ENCODE measurements around the gene EEF2K. TPM values are rescaled to one million over a fixed set of nuclear protein-coding genes. Genes with fewer than 3 reads are reported as not detected.

The EEF2K gene
- total and polyA plus RNA-seq, 2 of the 13 experiments (the other 11 are each of a cell fraction or from before 2014, with no cell fraction given), result 22.0 to 23.8 TPM

- no peak; the same call in 1 of the 2 replicates for TF ChIP-seq SMAD1 (CRISPR knock-in tag; IDR thresholded peaks at IDR 0.05; ENCODE audit: borderline replicate concordance, low read depth)
- peak; percentile 78 for TF ChIP-seq ZSCAN12 (CRISPR knock-in tag; IDR thresholded peaks at IDR 0.05)
- no peak for TF ChIP-seq ARHGAP35 (CRISPR knock-in tag; IDR thresholded peaks at IDR 0.05; ENCODE audit: borderline replicate concordance)
- TF ChIP-seq ZNF556 (CRISPR knock-in tag; IDR thresholded peaks at IDR 0.05; ENCODE audit: borderline replicate concordance), result no peak; the same call in 1 of the 2 replicates
- TF ChIP-seq KLF13 (CRISPR knock-in tag; IDR thresholded peaks at IDR 0.05), result no peak
- TF ChIP-seq NR0B2 (CRISPR knock-in tag; IDR thresholded peaks at IDR 0.05), result peak; percentile 69; the same call in 1 of the 2 replicates
- peak; percentile 80 for TF ChIP-seq ARNTL (CRISPR knock-in tag; IDR thresholded peaks at IDR 0.05)
- no peak for TF ChIP-seq ZNF512 (CRISPR knock-in tag; IDR thresholded peaks at IDR 0.05)
- TF ChIP-seq ZNF709 (CRISPR knock-in tag; IDR thresholded peaks at IDR 0.05), result peak; percentile 68; the same call in 1 of the 2 replicates
- TF ChIP-seq TEAD3 (CRISPR knock-in tag; optimal IDR thresholded peaks at IDR 0.05; ENCODE audit: borderline replicate concordance), result peak; percentile 93
- no peak for TF ChIP-seq U2AF2 (IDR thresholded peaks at IDR 0.05; ENCODE audit: low read depth, low read length)
- TF ChIP-seq ZNF382 (CRISPR knock-in tag; IDR thresholded peaks at IDR 0.05; ENCODE audit: borderline replicate concordance), result no peak
- no peak; the same call in 1 of the 2 replicates for TF ChIP-seq ZNF770 (CRISPR knock-in tag; IDR thresholded peaks at IDR 0.05)
- TF ChIP-seq IKZF4 (CRISPR knock-in tag; IDR thresholded peaks at IDR 0.05; ENCODE audit: borderline replicate concordance, low read depth, not compliant biosample characterization), result peak; percentile 36
- TF ChIP-seq NRL (CRISPR knock-in tag; IDR thresholded peaks at IDR 0.05; ENCODE audit: borderline replicate concordance), result 0 out of 2 replicates have a peak, but pooled peaks have one; percentile 40
- no peak for TF ChIP-seq HNRNPLL (IDR thresholded peaks at IDR 0.05; ENCODE audit: low read depth, low read length, poor library complexity, severe bottlenecking)
- TF ChIP-seq ZNF350 (CRISPR knock-in tag; IDR thresholded peaks at IDR 0.05; ENCODE audit: borderline replicate concordance, low read depth), result peak; percentile 88
- TF ChIP-seq IRF2 (CRISPR knock-in tag; IDR thresholded peaks at IDR 0.05), result 0 out of 2 replicates have a peak, but pooled peaks have one; percentile 85
- no peak; the same call in 1 of the 2 replicates for TF ChIP-seq ZBTB3 (CRISPR knock-in tag; IDR thresholded peaks at IDR 0.05; ENCODE audit: borderline replicate concordance, low read depth)
These were observed 13.6 kb upstream of the EEF2K start (continued) for GRCh38 chr16:22192261-22193062.

Measured in HepG2 (cell line).